Liver (tissue), 3 donors: Measurements from ENCODE around the gene TENM3.

Experiments used
- EGR1 ChIP-seq, 2 donors: IDR thresholded peaks; 2 replicates each; pipeline ENCODE4 v1.6.1; 2016 to 2018; ENCODE audit warnings: antibody characterized with exemption in 2 of 2, low read depth in 2 of 2
- GABPA ChIP-seq, 2 donors: IDR thresholded peaks in 1 of 2; conservative IDR thresholded peaks in 1 of 2; 2 replicates each; pipeline ENCODE4 v1.6.1; 2016; ENCODE audit warnings: antibody characterized with exemption in 2 of 2, mild to moderate bottlenecking in 1 of 2, moderate library complexity in 1 of 2
- JUND ChIP-seq, 2 donors: IDR thresholded peaks; 2 replicates each; pipeline ENCODE4 v1.6.1; 2016; ENCODE audit warnings: antibody characterized with exemption in 2 of 2
- YY1 ChIP-seq: IDR thresholded peaks from 2 replicates; pipeline ENCODE4 v1.6.1; 2016; ENCODE audit warnings: antibody characterized with exemption, mild to moderate bottlenecking
- TF ChIP-seq, protein P1 (sequence below): fragments of 150-350 bp; IDR thresholded peaks from 2 replicates; pipeline ENCODE4 v1.5.1; 2017; ENCODE audit warnings: improper control_type of control experiment, low read depth, low read length; ENCODE audit not compliant: missing input control
- TF ChIP-seq, protein P2 (sequence below): IDR thresholded peaks from 2 replicates; pipeline ENCODE4 v1.6.1; 2016; ENCODE audit warnings: antibody characterized with exemption
- TF ChIP-seq, protein P3 (sequence below): IDR thresholded peaks from 2 replicates; pipeline ENCODE4 v1.6.1; 2016; ENCODE audit warnings: antibody characterized with exemption, mild to moderate bottlenecking
- donor health status: healthy.
- donor health status: healthy.

DNA sequence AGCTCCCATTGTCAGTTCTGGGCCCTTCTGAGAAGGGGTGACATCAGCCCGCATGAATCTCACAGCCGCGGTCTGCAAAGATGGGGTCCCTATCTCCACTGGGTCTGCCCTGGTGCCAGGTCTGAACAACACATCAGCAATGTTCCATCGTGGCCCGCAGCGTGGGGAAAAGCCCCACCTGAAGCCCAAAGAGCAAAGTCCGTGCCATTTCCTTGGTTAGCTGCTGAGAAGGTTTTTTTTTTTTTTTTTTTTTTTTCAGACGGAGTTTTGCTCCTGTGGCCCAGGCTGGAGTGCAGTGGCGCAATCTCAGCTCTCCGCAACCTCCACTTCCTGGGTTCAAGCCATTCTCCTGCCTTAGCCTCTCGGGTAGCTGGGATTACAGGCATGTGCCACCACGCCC, 594.6 kb downstream of the TENM3 start:
- TF ChIP-seq, protein P1, sequence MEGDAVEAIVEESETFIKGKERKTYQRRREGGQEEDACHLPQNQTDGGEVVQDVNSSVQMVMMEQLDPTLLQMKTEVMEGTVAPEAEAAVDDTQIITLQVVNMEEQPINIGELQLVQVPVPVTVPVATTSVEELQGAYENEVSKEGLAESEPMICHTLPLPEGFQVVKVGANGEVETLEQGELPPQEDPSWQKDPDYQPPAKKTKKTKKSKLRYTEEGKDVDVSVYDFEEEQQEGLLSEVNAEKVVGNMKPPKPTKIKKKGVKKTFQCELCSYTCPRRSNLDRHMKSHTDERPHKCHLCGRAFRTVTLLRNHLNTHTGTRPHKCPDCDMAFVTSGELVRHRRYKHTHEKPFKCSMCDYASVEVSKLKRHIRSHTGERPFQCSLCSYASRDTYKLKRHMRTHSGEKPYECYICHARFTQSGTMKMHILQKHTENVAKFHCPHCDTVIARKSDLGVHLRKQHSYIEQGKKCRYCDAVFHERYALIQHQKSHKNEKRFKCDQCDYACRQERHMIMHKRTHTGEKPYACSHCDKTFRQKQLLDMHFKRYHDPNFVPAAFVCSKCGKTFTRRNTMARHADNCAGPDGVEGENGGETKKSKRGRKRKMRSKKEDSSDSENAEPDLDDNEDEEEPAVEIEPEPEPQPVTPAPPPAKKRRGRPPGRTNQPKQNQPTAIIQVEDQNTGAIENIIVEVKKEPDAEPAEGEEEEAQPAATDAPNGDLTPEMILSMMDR: no peak
- TF ChIP-seq, protein P2, sequence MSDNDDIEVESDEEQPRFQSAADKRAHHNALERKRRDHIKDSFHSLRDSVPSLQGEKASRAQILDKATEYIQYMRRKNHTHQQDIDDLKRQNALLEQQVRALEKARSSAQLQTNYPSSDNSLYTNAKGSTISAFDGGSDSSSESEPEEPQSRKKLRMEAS: no peak
- TF ChIP-seq, protein P3, sequence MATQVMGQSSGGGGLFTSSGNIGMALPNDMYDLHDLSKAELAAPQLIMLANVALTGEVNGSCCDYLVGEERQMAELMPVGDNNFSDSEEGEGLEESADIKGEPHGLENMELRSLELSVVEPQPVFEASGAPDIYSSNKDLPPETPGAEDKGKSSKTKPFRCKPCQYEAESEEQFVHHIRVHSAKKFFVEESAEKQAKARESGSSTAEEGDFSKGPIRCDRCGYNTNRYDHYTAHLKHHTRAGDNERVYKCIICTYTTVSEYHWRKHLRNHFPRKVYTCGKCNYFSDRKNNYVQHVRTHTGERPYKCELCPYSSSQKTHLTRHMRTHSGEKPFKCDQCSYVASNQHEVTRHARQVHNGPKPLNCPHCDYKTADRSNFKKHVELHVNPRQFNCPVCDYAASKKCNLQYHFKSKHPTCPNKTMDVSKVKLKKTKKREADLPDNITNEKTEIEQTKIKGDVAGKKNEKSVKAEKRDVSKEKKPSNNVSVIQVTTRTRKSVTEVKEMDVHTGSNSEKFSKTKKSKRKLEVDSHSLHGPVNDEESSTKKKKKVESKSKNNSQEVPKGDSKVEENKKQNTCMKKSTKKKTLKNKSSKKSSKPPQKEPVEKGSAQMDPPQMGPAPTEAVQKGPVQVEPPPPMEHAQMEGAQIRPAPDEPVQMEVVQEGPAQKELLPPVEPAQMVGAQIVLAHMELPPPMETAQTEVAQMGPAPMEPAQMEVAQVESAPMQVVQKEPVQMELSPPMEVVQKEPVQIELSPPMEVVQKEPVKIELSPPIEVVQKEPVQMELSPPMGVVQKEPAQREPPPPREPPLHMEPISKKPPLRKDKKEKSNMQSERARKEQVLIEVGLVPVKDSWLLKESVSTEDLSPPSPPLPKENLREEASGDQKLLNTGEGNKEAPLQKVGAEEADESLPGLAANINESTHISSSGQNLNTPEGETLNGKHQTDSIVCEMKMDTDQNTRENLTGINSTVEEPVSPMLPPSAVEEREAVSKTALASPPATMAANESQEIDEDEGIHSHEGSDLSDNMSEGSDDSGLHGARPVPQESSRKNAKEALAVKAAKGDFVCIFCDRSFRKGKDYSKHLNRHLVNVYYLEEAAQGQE: no peak
- TF ChIP-seq YY1: no peak
- TF ChIP-seq JUND (IDR thresholded peaks at IDR 0.05): no peak
- TF ChIP-seq GABPA (IDR thresholded peaks at IDR 0.05 in 1 of 2, conservative IDR thresholded peaks at IDR 0.05 in 1 of 2): no peak
- no peak for TF ChIP-seq EGR1 (IDR thresholded peaks at IDR 0.05; ENCODE audit: low read depth in 2 of 2)
